Body of pancreas (tissue), 4 donors: ENCODE data around the gene FBXW10B. TPM values are rescaled to one million over a fixed set of nuclear protein-coding genes. Genes with fewer than 3 reads are reported as not detected.

Experiments used
- ATAC-seq: fragments of 150-250 bp; one replicate; pipeline ENCODE4 v1.9.1; 2016
- DNase-seq, 4 donors: peaks; one replicate each; pipeline ENCODE4 v3.0.0-alpha.2; 2019
- H3K27ac ChIP-seq, 4 donors: fragments of 200-600 bp; sonication (generic); 1 replicate in 3 of 4; 2 replicates in 1 of 4; pipeline versions ENCODE4 v1.5.1 to v1.6.1; 2016 to 2019; ENCODE audit warnings: mild to moderate bottlenecking in 1 of 4, mixed read lengths in 1 of 4, moderate library complexity in 1 of 4
- H3K27me3 ChIP-seq, 2 donors: fragments of 200-600 bp; sonication (generic); one replicate each; pipeline ENCODE4 v1.6.0; 2016; ENCODE audit warnings: mild to moderate bottlenecking in 1 of 2
- H3K36me3 ChIP-seq, 2 donors: fragments of 200-600 bp; sonication (generic); replicated peaks in 1 of 2; 2 replicates each; pipeline ENCODE4 v1.5.1; 2016; ENCODE audit warnings: low read depth in 2 of 2; ENCODE audit not compliant: insufficient read depth in 1 of 2
- H3K4me1 ChIP-seq: fragments of 200-600 bp; sonication (generic); one replicate; pipeline ENCODE4 v1.6.0; 2016
- H3K4me3 ChIP-seq, 2 donors: fragments of 200-600 bp; sonication (generic); 1 replicate in 1 of 2; 2 replicates in 1 of 2; pipeline ENCODE4 v1.5.1; 2016 to 2019
- H3K9me3 ChIP-seq, 3 donors: fragments of 200-600 bp; sonication (generic); 1 replicate in 2 of 3; 2 replicates in 1 of 3; pipeline ENCODE4 v1.5.1; 2016
- POLR2A ChIP-seq, 3 donors: fragments of 450-650 bp; IDR thresholded peaks; one replicate each; pipeline ENCODE4 v1.6.1; 2016; ENCODE audit warnings: antibody characterized with exemption in 3 of 3, mild to moderate bottlenecking in 2 of 3
- WGBS, 2 donors: methylation state at CpG; one replicate each; pipeline ENCODE4 v1.1.5; 2017; 5-methylcytosine and 5-hydroxymethylcytosine counted together
- intact Hi-C: fragments of 100-400 bp; cut with DNase I; formaldehyde crosslinking; loops from one replicate; pipeline ENCODE4 v1.15.1; 2023
- total RNA-seq, 2 donors: library from RNA; depleted of rRNA; stranded (reverse); fragments of >200 nt; gene quantifications; one replicate each; pipeline ENCODE4 v1.1.0, GENCODE V29; 2016
- TF ChIP-seq, protein P1 (sequence below), 7 experiments: fragments of 450-650 bp in 4 of 7; fragments of 200-600 bp in 3 of 7; sonication (generic) in 3 of 7; IDR thresholded peaks; one replicate each; pipeline ENCODE4 v1.5.1; 2016 to 2019; ENCODE audit warnings: antibody characterized with exemption in 7 of 7

FBXW10B gene
- total RNA-seq, 2 donors from 2014 or later = not detected

GRCh38 chr17:15652960-15653359, 33.5 kb upstream of the FBXW10B start:
- no peaks in the 10 kb centered on the region for H3K27me3 ChIP-seq
- no peak for TF ChIP-seq POLR2A (IDR thresholded peaks at IDR 0.05)
- TF ChIP-seq, protein P1, sequence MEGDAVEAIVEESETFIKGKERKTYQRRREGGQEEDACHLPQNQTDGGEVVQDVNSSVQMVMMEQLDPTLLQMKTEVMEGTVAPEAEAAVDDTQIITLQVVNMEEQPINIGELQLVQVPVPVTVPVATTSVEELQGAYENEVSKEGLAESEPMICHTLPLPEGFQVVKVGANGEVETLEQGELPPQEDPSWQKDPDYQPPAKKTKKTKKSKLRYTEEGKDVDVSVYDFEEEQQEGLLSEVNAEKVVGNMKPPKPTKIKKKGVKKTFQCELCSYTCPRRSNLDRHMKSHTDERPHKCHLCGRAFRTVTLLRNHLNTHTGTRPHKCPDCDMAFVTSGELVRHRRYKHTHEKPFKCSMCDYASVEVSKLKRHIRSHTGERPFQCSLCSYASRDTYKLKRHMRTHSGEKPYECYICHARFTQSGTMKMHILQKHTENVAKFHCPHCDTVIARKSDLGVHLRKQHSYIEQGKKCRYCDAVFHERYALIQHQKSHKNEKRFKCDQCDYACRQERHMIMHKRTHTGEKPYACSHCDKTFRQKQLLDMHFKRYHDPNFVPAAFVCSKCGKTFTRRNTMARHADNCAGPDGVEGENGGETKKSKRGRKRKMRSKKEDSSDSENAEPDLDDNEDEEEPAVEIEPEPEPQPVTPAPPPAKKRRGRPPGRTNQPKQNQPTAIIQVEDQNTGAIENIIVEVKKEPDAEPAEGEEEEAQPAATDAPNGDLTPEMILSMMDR (IDR thresholded peaks at IDR 0.05) = no peak
- no peak overlapping the region for H3K4me3 ChIP-seq
- no peak for DNase-seq
- no peak overlapping the region for H3K27ac ChIP-seq
- peaks cover 34% of the 10 kb centered on the region for H3K4me1 ChIP-seq
- 85 to 93% methylated on average over 6 of the region's 6 CpGs for WGBS, 2 donors
- no peaks in the 10 kb centered on the region for H3K36me3 ChIP-seq
- intact Hi-C loops = no loop called here
- no peak for ATAC-seq
- H3K9me3 ChIP-seq = no peaks in the 10 kb centered on the region

GRCh38 chr17:15651583-15652110, 32.1 kb upstream of the FBXW10B start:
- Histone ChIP-seq H3K36me3 (no peaks in the 10 kb centered on the region), H3K9me3 (no peaks in the 10 kb centered on the region), H3K4me1 (peaks cover 34% of the 10 kb centered on the region), H3K4me3 (no peak overlapping the region), H3K27me3 (no peaks in the 10 kb centered on the region), H3K27ac (peak overlapping the region in 2 of 4 donors; percentile 4 to 30)
- intact Hi-C loops = no loop called here
- DNase-seq (peak; percentile 71 to 87 (median 83)), ATAC-seq (peak; percentile 81)
- TF ChIP-seq, protein P1 (IDR thresholded peaks at IDR 0.05) = no peak
- peak in 1 of 3 donors; percentile 10 for TF ChIP-seq POLR2A (IDR thresholded peaks at IDR 0.05)
- WGBS, 2 donors = 10 to 26% methylated on average over 4 to 8 of the region's 8 CpGs

DNA sequence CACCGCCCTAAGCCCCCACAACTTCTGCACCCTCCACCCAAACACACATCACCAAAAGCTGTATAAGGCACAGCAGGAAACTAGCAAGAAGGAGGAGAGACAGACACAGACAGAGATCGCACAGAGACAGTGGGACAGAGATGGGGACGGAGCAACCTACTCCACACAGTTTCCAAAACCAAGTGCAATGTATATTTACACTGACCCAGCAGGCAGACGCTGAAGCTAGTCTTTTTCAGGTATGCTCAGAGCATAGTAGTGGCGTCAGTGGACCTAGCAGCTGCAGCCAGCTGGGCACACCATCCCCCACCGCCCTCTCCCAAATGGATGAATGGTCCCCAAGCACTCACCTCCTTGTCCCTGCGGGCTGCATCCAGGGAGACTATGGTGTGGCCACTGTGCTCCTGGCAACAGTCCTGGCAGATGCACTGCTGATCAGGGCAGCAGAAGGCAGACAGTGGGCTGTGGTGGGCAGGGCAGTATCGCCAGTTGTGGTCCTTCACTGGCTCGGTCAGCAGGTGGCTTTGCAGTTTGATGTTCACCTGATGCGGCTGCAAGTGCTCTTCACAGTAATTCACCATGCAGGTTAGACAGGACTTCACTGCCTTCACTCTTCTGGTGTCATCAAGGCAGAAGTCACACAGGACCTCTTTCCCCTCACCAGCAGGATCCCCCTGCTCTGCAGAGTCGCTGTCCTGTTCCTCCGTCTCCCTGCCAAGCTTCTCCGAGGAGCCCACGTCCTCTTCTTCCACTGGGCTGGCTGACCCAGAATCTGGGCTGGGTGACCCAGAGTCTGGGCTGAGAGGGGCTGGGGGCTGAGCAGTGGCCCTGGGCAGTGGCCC, 31.5 kb upstream of the FBXW10B start:
- 74 to 83% methylated on average over 13 to 14 of the region's 14 CpGs for WGBS, 2 donors
- intact Hi-C loops = no loop called here
- H3K36me3 ChIP-seq = no peaks in the 10 kb centered on the region
- DNase-seq (no peak), ATAC-seq (no peak)
- TF ChIP-seq, protein P1 (IDR thresholded peaks at IDR 0.05) = no peak
- no peak for TF ChIP-seq POLR2A (IDR thresholded peaks at IDR 0.05)
- H3K4me3 ChIP-seq = no peak overlapping the region
- peaks cover 34% of the 10 kb centered on the region for H3K4me1 ChIP-seq
- no peaks in the 10 kb centered on the region for H3K9me3 ChIP-seq
- H3K27ac ChIP-seq = peak overlapping the region in 1 of 4 donors; percentile 4
- no peaks in the 10 kb centered on the region for H3K27me3 ChIP-seq

- Histone ChIP-seq H3K9me3 (no peaks in the 10 kb centered on the region), H3K4me1 (peaks cover 33% of the 10 kb centered on the region), H3K27ac (peak overlapping the region in 2 of 4 donors; percentile 8 to 40), H3K27me3 (no peaks in the 10 kb centered on the region), H3K36me3 (no peaks in the 10 kb centered on the region), H3K4me3 (no peak overlapping the region)
- DNase-seq (peak; percentile 24 to 50 (median 44)), ATAC-seq (no peak)
- TF ChIP-seq, protein P1 (IDR thresholded peaks at IDR 0.05) = no peak
- no peak for TF ChIP-seq POLR2A (IDR thresholded peaks at IDR 0.05)
- WGBS, 2 donors = 38 to 45% methylated on average over 6 of the region's 6 CpGs
- intact Hi-C loops = no loop called here
Observed at GRCh38 chr17:15649861-15650421, 30.4 kb upstream of the FBXW10B start.
